Amniotic stem cell (primary cell): ENCODE measurements around the gene CYB561.

Experiments used
- DNase-seq: peaks from one replicate; lab custom pipeline; 2025; lab: John Stamatoyannopoulos, UW

The CYB561 gene

DNA sequence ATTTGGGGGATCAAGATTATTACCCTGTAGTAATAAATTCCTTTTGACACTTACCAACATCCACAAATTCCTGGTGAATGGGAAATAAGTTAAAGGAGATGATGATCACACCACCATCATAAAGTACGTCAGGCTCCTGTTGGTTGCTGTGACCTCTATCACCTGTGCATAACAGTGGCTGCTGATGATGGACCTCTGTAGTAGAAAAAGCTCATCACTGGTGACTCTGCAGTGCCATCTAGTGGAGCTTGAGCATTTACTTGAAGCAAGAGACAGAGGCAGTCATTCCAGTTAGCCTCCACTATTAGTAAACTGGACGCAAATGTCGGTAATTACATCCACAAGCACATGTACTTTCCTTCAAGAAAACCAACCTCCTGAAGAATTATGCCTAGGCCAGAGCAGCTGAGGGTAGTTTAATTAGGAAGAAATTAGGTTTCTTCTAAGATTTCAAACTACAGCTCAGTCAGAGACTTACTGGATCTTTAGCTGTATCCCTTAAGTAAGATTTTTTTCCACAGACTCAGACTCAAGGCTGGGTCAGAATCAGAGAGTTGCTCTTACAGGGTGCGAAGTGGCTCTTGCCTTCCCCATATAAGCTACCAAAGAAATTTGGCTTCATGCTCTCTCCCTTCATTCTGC lies 39.3 kb downstream of the CYB561 start:
- peak; percentile 83 for DNase-seq

DNA sequence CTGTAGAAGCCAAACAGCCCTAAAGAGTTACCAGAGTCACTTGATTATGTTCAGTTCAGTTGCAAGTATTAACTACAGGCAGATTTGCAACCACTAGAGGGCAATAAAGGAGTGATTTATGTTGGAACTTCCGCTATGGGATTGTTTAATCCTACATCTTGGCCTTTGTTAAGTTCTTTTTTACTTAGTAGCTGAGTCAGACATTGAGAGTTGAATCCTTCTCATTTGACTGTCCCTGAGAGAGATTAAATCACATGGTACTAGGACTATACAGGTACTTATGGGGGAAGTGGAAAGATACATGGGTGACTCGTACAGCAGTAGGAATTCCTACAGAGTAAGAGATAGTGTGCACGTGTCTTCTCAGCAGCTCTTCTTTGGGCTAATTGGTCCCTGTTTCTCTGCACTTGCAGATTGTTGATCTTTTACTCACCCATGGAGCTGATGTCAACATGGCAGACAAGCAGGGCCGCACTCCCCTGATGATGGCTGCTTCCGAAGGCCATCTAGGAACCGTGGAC lies 40.3 kb downstream of the CYB561 start:
- DNase-seq = peak; percentile 57

DNA sequence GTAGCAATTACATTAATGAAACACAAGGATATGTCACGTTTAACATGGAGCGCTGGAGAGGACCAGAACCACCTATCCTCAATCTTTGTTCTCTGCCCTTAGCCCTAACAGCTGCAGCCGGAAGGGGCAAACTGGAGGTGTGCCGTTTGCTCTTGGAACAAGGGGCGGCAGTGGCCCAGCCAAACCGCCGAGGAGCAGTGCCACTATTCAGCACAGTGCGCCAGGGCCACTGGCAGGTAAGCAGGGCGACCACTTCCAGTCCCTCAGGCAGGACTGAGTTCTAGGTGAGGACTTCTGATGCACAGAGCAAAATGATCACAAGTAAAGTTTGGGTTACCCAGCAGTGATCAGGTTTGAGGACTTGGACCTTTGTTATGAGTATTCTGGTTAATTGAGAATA lies 41.1 kb downstream of the CYB561 start:
- no peak for DNase-seq

DNA sequence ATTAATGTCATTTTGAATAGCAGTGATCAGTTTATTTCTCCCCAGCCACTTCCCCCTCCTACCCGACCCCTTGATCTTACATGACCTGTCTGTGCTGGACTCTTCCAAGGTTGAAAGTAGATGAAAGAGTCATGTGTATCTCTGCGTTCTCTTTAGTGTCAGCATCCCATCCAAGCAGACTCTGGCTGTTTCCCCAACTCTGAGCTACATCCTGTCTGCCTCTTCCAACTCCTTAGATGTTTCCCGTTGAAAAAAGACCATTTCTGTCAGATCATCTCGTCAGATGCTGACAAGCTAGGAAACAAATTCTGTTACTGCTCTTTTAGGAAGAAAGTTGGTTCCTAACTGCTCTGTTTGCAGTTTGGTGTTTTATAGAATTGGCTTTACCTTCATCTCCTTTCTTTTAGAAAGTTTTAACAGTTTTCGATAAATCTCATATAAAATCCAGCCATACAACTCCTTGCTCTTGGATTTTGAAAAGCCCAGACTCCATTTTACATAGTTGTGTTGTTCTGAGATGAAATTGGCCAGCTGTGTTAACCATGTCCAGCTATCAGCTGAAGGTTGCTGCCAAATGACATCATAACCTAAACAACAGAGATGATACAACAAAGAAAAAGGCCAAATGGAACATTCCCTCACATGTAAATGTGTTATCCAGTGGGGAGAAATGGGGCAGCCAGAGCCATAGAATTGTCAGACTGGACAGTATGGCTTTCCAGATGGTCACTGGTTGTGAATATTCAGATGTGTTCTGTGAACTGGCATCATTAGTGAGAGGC lies 43.5 kb downstream of the CYB561 start:
- DNase-seq = no peak

DNA sequence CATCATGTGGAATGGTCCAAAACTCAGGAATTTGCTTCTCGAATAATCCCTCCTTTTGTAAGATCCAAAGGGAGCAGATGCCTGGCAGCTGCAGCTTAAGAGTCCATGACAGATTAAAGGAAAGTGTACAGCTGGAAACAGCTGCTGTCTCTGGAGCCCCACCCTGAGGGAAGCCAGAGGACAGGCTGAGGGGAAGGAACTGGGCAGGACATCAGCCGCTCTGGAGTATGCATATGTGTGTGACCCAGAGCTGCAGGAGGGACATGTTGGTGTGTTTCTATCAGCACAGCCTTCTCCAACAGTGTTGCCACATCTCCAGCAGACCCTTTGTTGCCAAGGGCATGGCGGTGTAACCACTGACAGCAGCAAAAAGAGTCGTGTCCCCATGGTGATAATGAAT lies 46.2 kb downstream of the CYB561 start:
- no peak for DNase-seq

DNA sequence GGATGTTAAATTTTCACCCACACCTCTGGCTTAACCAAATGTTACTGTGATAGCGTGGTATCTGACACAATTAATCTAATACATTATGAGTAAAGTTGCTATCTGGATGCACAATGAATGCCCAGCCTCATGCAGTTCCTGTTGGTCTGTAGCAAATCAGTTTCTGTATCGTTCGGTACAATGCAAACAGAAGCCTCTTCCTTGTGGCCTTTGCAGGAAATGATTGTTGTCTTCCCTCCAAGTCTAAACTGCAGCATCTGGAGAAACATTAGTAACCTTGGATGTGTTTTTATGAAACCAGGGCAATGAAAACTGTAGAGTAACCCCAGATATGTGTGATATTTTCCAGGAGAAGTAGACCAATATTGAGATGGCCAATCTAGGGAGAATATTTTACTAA lies 46.8 kb downstream of the CYB561 start:
- no peak for DNase-seq

DNA sequence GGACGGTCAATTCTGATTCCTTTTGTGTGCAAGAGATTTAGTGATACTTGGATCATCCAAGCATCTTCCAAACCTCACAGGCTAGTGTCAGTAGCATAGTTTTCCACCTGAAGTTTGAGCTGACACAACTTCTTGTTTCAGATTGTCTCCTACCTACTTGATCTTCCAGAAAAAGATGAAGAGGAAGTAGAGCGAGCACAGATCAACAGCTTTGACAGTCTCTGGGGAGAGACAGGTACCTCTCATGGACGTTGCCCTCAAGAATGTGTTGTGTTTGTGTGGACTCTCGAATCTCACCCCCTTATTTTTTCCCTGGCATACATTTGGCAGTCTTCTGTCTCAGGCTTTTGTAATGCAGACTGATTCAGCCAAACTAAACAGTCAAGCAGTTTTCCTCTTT lies 47.4 kb downstream of the CYB561 start:
- DNase-seq = no peak

DNA sequence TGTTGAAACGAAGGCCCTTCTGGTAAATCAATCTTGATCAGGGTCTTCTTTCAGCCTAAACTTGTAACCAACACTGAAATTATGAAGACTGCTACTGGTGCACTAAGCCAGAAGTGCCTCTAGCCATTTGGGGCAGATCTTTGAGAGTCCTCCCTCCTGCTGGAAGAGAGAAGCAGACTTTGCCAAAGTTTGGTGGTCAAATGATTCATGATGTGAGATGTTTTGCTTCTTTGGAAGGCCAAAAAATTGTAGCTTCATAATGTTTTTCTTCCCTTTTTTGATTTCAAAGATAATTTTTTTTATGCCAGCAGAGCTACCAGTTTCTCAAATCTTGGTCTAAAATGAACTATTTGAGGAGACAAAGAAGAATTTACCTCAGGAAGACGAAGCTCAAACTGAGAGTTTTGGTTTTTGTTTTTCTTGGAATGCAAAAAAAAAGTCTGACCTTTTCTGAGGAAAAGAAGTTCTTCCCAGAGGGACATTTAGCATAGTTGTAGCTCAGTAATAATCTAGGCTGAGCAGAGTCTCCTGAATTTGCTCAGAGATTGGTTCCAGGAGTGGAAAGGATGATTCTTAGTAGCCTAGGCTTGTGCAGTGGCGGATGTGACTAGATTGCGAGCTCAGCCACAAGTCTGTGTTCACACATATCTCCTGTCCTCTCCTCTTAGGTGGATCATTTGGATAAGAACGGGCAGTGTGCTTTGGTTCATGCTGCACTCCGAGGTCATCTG lies 50.9 kb downstream of the CYB561 start:
- peak; percentile 47 for DNase-seq

DNA sequence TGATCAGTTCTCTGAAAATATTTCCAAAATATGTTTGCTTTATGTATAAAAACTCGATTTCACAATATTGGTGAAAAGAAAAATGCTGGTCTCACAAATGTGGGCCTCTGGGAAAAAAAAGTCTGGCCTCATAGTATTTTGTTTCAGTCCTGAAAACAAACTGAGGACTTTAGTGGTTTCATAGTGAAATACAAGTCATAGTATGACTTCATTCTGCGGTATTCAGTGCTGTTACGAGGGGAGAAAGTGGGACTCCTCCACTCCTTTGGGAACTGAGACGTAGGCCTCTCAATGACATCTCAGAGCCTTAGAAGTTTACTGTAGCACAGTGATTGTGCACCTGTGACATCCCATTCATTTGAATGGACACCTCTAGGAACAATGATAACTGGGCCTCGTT lies 56.0 kb downstream of the CYB561 start:
- no peak for DNase-seq

DNA sequence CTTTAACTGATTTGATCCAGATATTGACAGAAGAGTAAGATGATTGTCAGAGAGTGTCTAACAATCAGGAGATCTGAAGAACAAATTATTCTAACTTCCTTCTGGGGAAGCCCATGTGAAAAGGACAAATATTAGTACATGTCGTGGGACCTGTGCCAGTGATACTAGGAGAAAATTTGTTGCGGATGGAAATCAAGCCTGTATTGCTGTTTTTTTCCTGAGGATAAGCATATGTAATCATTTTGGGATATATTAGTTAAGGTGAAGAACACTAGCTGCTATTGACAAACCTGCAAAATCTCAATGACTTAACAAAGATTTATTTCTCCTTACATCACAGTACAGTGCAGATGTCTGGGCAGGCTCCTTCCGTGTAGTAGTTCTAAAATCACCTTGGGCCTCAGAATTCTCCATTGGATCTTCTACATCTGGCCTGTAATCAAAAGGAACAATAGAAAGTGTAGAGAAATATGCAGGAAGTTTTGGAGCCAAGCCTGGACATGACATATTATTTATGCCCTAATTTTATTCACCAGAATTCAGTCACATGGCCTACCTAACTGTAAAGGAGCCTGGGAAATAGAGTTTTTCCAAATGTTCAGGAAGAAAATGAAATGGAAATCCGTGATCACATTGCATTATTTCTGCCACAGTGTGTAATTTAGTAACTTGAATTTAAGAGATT lies 58.3 kb downstream of the CYB561 start:
- no peak for DNase-seq

DNA sequence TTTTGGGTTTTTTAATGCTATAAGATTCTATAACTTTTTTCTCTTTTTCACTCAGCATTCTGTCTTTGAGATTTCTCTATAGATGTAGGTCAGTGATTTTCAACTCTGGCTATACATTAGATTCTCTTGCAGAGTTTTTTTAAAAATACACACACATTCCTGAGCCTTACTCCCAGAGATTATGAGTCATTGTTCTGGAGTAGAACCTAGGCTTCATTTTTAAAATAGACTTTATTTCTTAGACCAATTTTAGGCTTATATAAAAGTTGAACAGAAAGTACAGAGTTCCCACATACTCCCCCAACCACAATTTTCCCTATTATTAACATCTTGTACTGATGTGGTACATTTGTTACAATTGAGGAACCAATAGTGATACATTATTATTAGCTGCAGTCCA lies 63.3 kb downstream of the CYB561 start:
- no peak for DNase-seq
